OCI-LY7 (cell line): Measurements from ENCODE around the gene KCNE4.

Experiments used
- EZH2phosphoT487 ChIP-seq: fragments of 200-600 bp; sonication (generic); IDR thresholded peaks from 2 replicates; pipeline ENCODE4 v1.6.1; 2018; ENCODE audit warnings: low read depth, borderline replicate concordance, mild to moderate bottlenecking, mixed run types, antibody characterized with exemption, low read length, moderate library complexity, mixed read lengths
- TF ChIP-seq, protein P1 (sequence below): fragments of 200-600 bp; sonication (generic); conservative IDR thresholded peaks from 2 replicates; pipeline ENCODE4 v1.5.1; 2014; ENCODE audit warnings: mild to moderate bottlenecking, antibody characterized with exemption, low read length, moderate library complexity, mixed read lengths

GRCh38 chr2:223048519-223048918, 3.5 kb upstream of the KCNE4 start:
- TF ChIP-seq, protein P1, sequence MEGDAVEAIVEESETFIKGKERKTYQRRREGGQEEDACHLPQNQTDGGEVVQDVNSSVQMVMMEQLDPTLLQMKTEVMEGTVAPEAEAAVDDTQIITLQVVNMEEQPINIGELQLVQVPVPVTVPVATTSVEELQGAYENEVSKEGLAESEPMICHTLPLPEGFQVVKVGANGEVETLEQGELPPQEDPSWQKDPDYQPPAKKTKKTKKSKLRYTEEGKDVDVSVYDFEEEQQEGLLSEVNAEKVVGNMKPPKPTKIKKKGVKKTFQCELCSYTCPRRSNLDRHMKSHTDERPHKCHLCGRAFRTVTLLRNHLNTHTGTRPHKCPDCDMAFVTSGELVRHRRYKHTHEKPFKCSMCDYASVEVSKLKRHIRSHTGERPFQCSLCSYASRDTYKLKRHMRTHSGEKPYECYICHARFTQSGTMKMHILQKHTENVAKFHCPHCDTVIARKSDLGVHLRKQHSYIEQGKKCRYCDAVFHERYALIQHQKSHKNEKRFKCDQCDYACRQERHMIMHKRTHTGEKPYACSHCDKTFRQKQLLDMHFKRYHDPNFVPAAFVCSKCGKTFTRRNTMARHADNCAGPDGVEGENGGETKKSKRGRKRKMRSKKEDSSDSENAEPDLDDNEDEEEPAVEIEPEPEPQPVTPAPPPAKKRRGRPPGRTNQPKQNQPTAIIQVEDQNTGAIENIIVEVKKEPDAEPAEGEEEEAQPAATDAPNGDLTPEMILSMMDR = no peak
- no peak for TF ChIP-seq EZH2phosphoT487
